Esophagus muscularis mucosa (tissue), 4 donors: ENCODE data around the gene SEC14L1. TPM values are rescaled to one million over a fixed set of nuclear protein-coding genes. Genes with fewer than 3 reads are reported as not detected.

ENCODE experiments used
- DNase-seq: peaks from one replicate; pipeline ENCODE4 v3.0.0-alpha.2; 2017; ENCODE audit errors: extremely low spot score
- H3K27ac ChIP-seq, 4 donors: fragments of 200-600 bp; sonication (generic); replicated peaks in 1 of 4; 1 replicate in 3 of 4; 2 replicates in 1 of 4; pipeline ENCODE4 v1.5.1; 2016 to 2019; ENCODE audit warnings: mild to moderate bottlenecking in 1 of 4
- H3K27me3 ChIP-seq, 4 donors: fragments of 200-600 bp; sonication (generic); one replicate each; pipeline versions ENCODE4 v1.5.1 to v1.6.0; 2016 to 2019
- H3K36me3 ChIP-seq, 4 donors: fragments of 200-600 bp; sonication (generic); one replicate each; pipeline ENCODE4 v1.5.1; 2016 to 2019
- H3K4me1 ChIP-seq, 4 donors: fragments of 200-600 bp; sonication (generic); one replicate each; pipeline ENCODE4 v1.5.1; 2016 to 2019
- H3K4me3 ChIP-seq, 4 donors: fragments of 200-600 bp; sonication (generic); 1 replicate in 2 of 4; 2 replicates in 2 of 4; pipeline ENCODE4 v1.5.1; 2016 to 2019; ENCODE audit warnings: mild to moderate bottlenecking in 4 of 4, moderate library complexity in 1 of 4
- H3K9me3 ChIP-seq, 4 donors: fragments of 200-600 bp; sonication (generic); 1 replicate in 3 of 4; 2 replicates in 1 of 4; pipeline ENCODE4 v1.5.1; 2016 to 2019
- EP300 ChIP-seq: sonication (generic); formaldehyde crosslinking; IDR thresholded peaks from one replicate; pipeline ENCODE4 v1.6.1; 2017; ENCODE audit warnings: antibody characterized with exemption
- POLR2A ChIP-seq: fragments of 450-650 bp; IDR thresholded peaks from one replicate; pipeline ENCODE4 v1.6.1; 2017; ENCODE audit warnings: antibody characterized with exemption, moderate library complexity, mild to moderate bottlenecking, low read depth
- POLR2AphosphoS5 ChIP-seq, 2 donors: sonication (generic); formaldehyde crosslinking; IDR thresholded peaks; one replicate each; pipeline ENCODE4 v1.6.1; 2017; ENCODE audit warnings: antibody characterized with exemption in 2 of 2
- WGBS: methylation state at CpG from one replicate; pipeline ENCODE4 v1.1.5; 2018; 5-methylcytosine and 5-hydroxymethylcytosine counted together
- intact Hi-C: fragments of 100-400 bp; cut with DNase I; formaldehyde crosslinking; loops from one replicate; pipeline ENCODE4 v1.15.1; 2023
- total RNA-seq, 4 donors: library from RNA; depleted of rRNA; stranded (reverse); fragments of >200 nt; gene quantifications; one replicate each; pipeline versions ENCODE4 v1.1.0 to v1.2.1, GENCODE V29; 2016
- TF ChIP-seq, protein P1 (sequence below), 3 experiments: fragments of 200-600 bp in 2 of 3; fragments of 450-650 bp in 1 of 3; sonication (generic) in 2 of 3; IDR thresholded peaks; one replicate each; pipeline ENCODE4 v1.5.1; 2017 to 2019; ENCODE audit warnings: antibody characterized with exemption in 3 of 3, mild to moderate bottlenecking in 2 of 3, moderate library complexity in 1 of 3

SEC14L1 gene
- total RNA-seq, 4 donors from 2014 or later, result 40.7 to 96.4 (median 64.4) TPM

DNA sequence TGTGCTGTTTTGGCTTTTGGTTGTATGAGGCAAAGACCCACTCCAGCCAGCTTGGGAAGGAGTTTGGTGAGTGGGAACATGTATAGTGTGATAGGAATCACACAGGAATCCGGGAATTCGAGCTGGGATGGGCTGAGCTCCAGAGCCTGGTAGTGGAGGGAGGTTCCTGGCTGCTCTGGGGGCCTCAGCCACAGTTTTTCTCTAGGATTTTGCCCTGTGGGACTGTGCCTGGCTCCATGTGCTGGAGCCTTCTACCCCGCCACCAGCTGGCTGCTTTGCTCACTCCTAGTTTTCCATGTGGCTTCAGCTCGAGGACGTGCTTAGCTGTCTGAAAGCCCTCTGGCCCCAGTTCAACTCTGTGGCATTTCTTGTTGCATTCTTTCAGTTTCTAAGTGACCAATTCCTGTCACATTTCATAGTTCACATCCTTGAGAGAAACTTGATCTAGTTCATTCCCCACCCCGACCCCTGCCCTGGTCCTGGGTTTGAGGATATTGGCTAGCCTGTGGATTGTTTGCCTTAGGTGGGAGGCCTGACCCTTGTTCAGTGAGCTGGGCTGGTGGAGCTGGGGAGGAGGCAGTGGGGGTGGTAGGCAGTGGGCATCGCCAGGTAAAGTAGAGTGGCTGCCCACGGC is 5.0 kb downstream of the SEC14L1 start:
- intact Hi-C loops, result no loop called here
- H3K27ac ChIP-seq, result peak overlapping the region; percentile 79 to 96 (median 86)
- no peak for DNase-seq
- TF ChIP-seq POLR2A (no peak), EP300 (no peak), POLR2AphosphoS5 (IDR thresholded peaks at IDR 0.05) (peak; percentile 54 to 58)
- TF ChIP-seq, protein P1, sequence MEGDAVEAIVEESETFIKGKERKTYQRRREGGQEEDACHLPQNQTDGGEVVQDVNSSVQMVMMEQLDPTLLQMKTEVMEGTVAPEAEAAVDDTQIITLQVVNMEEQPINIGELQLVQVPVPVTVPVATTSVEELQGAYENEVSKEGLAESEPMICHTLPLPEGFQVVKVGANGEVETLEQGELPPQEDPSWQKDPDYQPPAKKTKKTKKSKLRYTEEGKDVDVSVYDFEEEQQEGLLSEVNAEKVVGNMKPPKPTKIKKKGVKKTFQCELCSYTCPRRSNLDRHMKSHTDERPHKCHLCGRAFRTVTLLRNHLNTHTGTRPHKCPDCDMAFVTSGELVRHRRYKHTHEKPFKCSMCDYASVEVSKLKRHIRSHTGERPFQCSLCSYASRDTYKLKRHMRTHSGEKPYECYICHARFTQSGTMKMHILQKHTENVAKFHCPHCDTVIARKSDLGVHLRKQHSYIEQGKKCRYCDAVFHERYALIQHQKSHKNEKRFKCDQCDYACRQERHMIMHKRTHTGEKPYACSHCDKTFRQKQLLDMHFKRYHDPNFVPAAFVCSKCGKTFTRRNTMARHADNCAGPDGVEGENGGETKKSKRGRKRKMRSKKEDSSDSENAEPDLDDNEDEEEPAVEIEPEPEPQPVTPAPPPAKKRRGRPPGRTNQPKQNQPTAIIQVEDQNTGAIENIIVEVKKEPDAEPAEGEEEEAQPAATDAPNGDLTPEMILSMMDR (IDR thresholded peaks at IDR 0.05), result peak in 1 of 3 experiments; percentile 29
- peaks cover 27 to 80% (median 69%) of the 10 kb centered on the region in 4 donors for H3K4me1 ChIP-seq
- H3K4me3 ChIP-seq, result peak overlapping the region; percentile 18 to 96 (median 22)
- H3K27me3 ChIP-seq, result no peaks in the 10 kb centered on the region
- 24% methylated on average over 8 of the region's 8 CpGs for WGBS
- peaks cover 13 to 74% (median 47%) of the 10 kb centered on the region in 4 donors for H3K36me3 ChIP-seq
- no peaks in the 10 kb centered on the region for H3K9me3 ChIP-seq

DNA sequence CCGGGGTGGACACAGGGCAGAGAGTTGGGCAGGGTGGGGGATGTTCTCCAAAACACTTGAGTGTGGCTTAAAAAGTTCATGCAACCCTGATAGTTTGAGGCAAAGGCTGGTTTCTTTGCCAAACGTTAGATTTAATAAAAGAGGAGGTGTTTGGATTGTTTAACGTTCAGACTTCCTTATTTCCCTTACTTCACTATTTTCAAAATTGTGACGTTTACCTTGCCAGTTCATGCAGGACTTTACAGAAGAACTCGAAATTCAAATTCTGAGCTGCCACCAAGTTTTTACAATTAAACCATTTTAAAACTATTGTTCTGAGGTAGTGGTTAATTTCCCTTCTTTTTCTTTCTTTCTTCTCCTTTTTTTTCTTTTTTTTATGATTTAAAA is 5.5 kb downstream of the SEC14L1 start:
- peak overlapping the region; percentile 79 to 96 (median 86) for H3K27ac ChIP-seq
- H3K4me3 ChIP-seq, result peak overlapping the region; percentile 18 to 96 (median 22)
- no peaks in the 10 kb centered on the region for H3K27me3 ChIP-seq
- H3K36me3 ChIP-seq, result peaks cover 13 to 75% (median 47%) of the 10 kb centered on the region in 4 donors
- intact Hi-C loops, result no loop called here
- peaks cover 27 to 85% (median 73%) of the 10 kb centered on the region in 4 donors for H3K4me1 ChIP-seq
- TF ChIP-seq, protein P1 (IDR thresholded peaks at IDR 0.05), result no peak
- TF ChIP-seq EP300 (no peak), POLR2A (no peak), POLR2AphosphoS5 (IDR thresholded peaks at IDR 0.05) (no peak)
- WGBS, result 50% methylated on average over 5 of the region's 5 CpGs
- no peak for DNase-seq
- no peaks in the 10 kb centered on the region for H3K9me3 ChIP-seq

DNA sequence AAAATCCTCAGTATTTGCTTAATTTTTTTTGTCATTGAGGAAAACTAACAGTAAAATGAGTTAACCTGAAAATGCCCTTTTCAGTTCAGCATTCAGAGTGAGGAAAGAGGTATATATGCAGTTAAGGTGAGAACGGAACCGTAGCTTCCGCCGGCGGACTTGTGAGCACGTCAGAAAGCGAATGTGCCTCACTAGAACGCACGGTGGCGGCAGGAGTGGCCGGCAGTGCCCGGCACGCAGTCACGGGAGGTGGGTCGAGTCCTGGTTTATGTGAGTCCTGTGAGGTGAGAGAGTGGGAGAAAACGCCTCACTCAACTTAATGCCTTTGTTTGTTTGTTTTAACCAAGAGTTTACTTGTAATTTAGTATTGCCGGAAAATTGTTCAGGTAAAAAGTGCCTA is 6.1 kb downstream of the SEC14L1 start:
- Histone ChIP-seq H3K27me3 (no peaks in the 10 kb centered on the region), H3K27ac (peak overlapping the region; percentile 79 to 96 (median 86)), H3K36me3 (peaks cover 13 to 76% (median 49%) of the 10 kb centered on the region in 4 donors), H3K4me1 (peaks cover 29 to 87% (median 74%) of the 10 kb centered on the region in 4 donors), H3K4me3 (peak overlapping the region in 2 of 4 donors; percentile 2 to 15), H3K9me3 (no peaks in the 10 kb centered on the region)
- intact Hi-C loops, result no loop called here
- WGBS, result 76% methylated on average over 17 of the region's 17 CpGs
- TF ChIP-seq EP300 (no peak), POLR2AphosphoS5 (IDR thresholded peaks at IDR 0.05) (peak; percentile 42 to 48)
- DNase-seq, result no peak

DNA sequence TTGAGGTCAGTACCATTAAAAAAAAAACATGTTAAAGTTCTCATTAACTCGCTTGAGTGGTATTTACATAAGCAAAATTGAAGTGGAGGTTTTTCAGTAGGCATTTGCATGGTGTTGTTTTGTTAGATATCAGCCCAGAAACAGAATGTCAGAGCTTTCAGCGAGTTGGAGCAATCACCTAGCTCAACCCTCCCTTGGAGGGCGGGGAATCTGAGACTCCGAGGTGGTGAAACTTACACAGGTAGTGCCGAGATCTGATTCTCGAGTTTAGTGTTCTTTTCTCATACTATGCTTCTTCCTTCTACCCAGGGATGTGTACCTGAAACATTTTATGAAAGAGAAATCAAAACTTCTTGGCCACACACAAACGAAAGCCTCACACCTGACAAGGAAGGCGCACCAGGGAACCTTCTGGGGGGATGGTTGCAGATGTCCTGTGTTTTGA is 6.6 kb downstream of the SEC14L1 start:
- Histone ChIP-seq H3K27me3 (no peaks in the 10 kb centered on the region), H3K36me3 (peaks cover 13 to 77% (median 50%) of the 10 kb centered on the region in 4 donors), H3K4me3 (peak overlapping the region in 2 of 4 donors; percentile 2 to 15), H3K27ac (peak overlapping the region; percentile 79 to 96 (median 86)), H3K9me3 (no peaks in the 10 kb centered on the region), H3K4me1 (peaks cover 30 to 87% (median 73%) of the 10 kb centered on the region in 4 donors)
- intact Hi-C loops, result no loop called here
- TF ChIP-seq POLR2A (no peak), EP300 (no peak), POLR2AphosphoS5 (IDR thresholded peaks at IDR 0.05) (no peak)
- TF ChIP-seq, protein P1 (IDR thresholded peaks at IDR 0.05), result no peak
- DNase-seq, result no peak
- 80% methylated on average over 8 of the region's 8 CpGs for WGBS

DNA sequence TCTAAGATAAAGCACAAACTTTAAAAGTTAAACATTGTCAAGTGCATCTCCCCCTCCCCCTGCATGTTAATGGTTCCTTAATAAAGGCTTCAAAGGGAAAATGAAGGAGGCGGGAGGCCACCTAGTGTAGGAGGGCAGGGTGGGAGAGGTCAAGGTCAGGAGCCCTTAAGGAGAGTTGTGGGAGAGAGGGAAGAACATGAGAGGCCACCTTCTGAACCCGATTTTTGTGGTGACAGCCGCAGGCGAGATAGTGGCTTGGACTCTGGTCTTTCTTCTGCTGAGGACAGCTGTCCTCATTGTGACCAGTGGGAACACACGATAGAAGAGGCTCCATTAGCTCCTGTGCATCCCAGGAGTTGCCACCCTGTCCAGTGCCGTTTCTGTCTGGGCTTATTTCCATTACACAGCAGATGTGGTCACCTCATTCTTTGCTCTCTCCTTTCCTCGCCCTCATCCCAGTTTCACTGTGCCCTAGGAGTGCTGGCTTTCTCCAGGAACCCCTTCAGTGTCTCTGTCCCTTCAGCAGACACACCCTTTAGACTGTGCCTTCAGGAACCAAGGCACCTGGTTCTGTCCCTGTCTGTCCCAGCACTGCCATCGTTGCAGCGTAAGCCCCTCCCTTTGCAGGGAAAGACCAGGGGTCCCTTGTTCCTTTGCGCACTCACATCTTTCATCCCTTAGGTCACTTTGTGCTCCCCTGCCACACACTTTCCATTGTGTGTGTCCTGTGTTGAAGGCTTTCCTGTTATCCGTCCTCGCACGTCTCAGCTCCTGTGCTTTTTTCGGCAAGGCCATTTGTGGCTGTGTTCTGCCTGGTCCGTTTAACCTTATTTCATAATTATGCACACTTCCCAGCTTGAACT is 7.5 kb downstream of the SEC14L1 start:
- H3K36me3 ChIP-seq, result peaks cover 13 to 70% (median 44%) of the 10 kb centered on the region in 4 donors

More for the DNA sequence above, 7.5 kb downstream of the SEC14L1 start:
- peak overlapping the region in 2 of 4 donors; percentile 1 to 2 for H3K4me3 ChIP-seq
- H3K4me1 ChIP-seq, result peaks cover 40 to 87% (median 76%) of the 10 kb centered on the region in 4 donors
- intact Hi-C loops, result no loop called here
- no peaks in the 10 kb centered on the region for H3K9me3 ChIP-seq
- TF ChIP-seq POLR2A (no peak), POLR2AphosphoS5 (IDR thresholded peaks at IDR 0.05) (peak; percentile 7 to 17)
- DNase-seq, result no peak
- peak overlapping the region; percentile 79 to 96 (median 86) for H3K27ac ChIP-seq
- 65% methylated on average over 15 of the region's 15 CpGs for WGBS
- no peaks in the 10 kb centered on the region for H3K27me3 ChIP-seq
